Esophagus muscularis mucosa (tissue), 4 donors: ENCODE results near the gene WDFY3.

ENCODE experiments used
- CTCF ChIP-seq, 3 experiments: fragments of 200-600 bp in 2 of 3; fragments of 450-650 bp in 1 of 3; sonication (generic) in 2 of 3; IDR thresholded peaks; one replicate each; pipeline ENCODE4 v1.5.1; 2017 to 2019; ENCODE audit warnings: antibody characterized with exemption in 3 of 3, mild to moderate bottlenecking in 2 of 3, moderate library complexity in 1 of 3
- EP300 ChIP-seq: sonication (generic); formaldehyde crosslinking; IDR thresholded peaks from one replicate; pipeline ENCODE4 v1.6.1; 2017; ENCODE audit warnings: antibody characterized with exemption
- POLR2A ChIP-seq: fragments of 450-650 bp; IDR thresholded peaks from one replicate; pipeline ENCODE4 v1.6.1; 2017; ENCODE audit warnings: antibody characterized with exemption, moderate library complexity, mild to moderate bottlenecking, low read depth

- TF ChIP-seq CTCF (IDR thresholded peaks at IDR 0.05) (no peak), POLR2A (no peak), EP300 (no peak)
Observed at GRCh38 chr4:84677093-84677492, 289.4 kb downstream of the WDFY3 start.
